Hepatic stellate cell (primary cell): Measurements from ENCODE around the gene C19orf53.
A peak's percentile ranks its signal among the peaks of the same experiment; 100 is the strongest.
"Not testable (repeated sequence)": the region's sequence is repeated elsewhere in the genome, so short reads cannot be mapped to it uniquely, and the experiment has no call there.

ENCODE experiments used
- DNase-seq: peaks from one replicate; pipeline ENCODE4 v3.0.0; 2011; ENCODE audit warnings: low spot score

The C19orf53 gene

GRCh38 chr19:13774217-13775191 lies at the start of gene C19orf53:
TSS of gene C19orf53 (plus strand) at chr19:13774456. CDS start at chr19:13774478, 22 bp downstream.
- DNase-seq, result peak; percentile 97

- no peak for DNase-seq
Observed at GRCh38 chr19:13726323-13726722, 47.9 kb upstream of the C19orf53 start.

- no peak for DNase-seq
Observed at GRCh38 chr19:13727798-13728197, 46.5 kb upstream of the C19orf53 start.

- DNase-seq, result no peak
Observed at GRCh38 chr19:13729859-13730258, 44.4 kb upstream of the C19orf53 start.

- DNase-seq, result peak; percentile 95
Observed at GRCh38 chr19:13731147-13731964, 42.9 kb upstream of the C19orf53 start.

GRCh38 chr19:13732337-13732736 lies 41.9 kb upstream of the C19orf53 start:
- DNase-seq, result no peak

- DNase-seq, result no peak
Observed at GRCh38 chr19:13734751-13735150, 39.5 kb upstream of the C19orf53 start.

GRCh38 chr19:13738073-13738472 lies 36.2 kb upstream of the C19orf53 start:
- no peak for DNase-seq

- no peak for DNase-seq
Observed at GRCh38 chr19:13741893-13742292, 32.4 kb upstream of the C19orf53 start.

GRCh38 chr19:13742756-13743155 lies 31.5 kb upstream of the C19orf53 start:
- no peak for DNase-seq

GRCh38 chr19:13744174-13744573 lies 30.1 kb upstream of the C19orf53 start:
- DNase-seq, result no peak

GRCh38 chr19:13747098-13747453 lies 27.2 kb upstream of the C19orf53 start:
- no peak for DNase-seq

- DNase-seq, result peak; percentile 52
Observed at GRCh38 chr19:13748169-13748828, 26.0 kb upstream of the C19orf53 start.

- no peak for DNase-seq
Observed at GRCh38 chr19:13751436-13751835, 22.8 kb upstream of the C19orf53 start.

- DNase-seq, result not testable (repeated sequence)
Observed at GRCh38 chr19:13753622-13754021, 20.6 kb upstream of the C19orf53 start.

GRCh38 chr19:13756210-13756609 lies 18.0 kb upstream of the C19orf53 start:
- no peak for DNase-seq

GRCh38 chr19:13757805-13758772 lies 16.2 kb upstream of the C19orf53 start:
- DNase-seq, result no peak

- DNase-seq, result no peak
Observed at GRCh38 chr19:13758795-13759194, 15.5 kb upstream of the C19orf53 start.

GRCh38 chr19:13761423-13761822 lies 12.8 kb upstream of the C19orf53 start:
- no peak for DNase-seq

- no peak for DNase-seq
Observed at GRCh38 chr19:13762635-13763235, 11.5 kb upstream of the C19orf53 start.

GRCh38 chr19:13763265-13763664 lies 11.0 kb upstream of the C19orf53 start:
- DNase-seq, result no peak
